PC-9 (cell line): ENCODE data around the gene DPP10. TPM values are rescaled to one million over a fixed set of nuclear protein-coding genes. Genes with fewer than 3 reads are reported as not detected.

Experiments
- BruUV-seq: library from RNA; stranded (reverse); fragments of 400-500 nt; replicated peaks from 2 replicates; lab custom pipeline; 2021; lab: Mats Ljungman, UMichigan
- CTCF ChIA-PET: fragments of 300-600 bp; sonication (Branson Sonifier 250); formaldehyde crosslinking; loops from one replicate; lab custom pipeline; 2022; ENCODE audit warnings: antibody characterized with exemption; lab: Charles Lee
- POLR2A ChIA-PET: fragments of 300-600 bp; sonication (Branson Sonifier 250); formaldehyde crosslinking; loops from one replicate; lab custom pipeline; 2022; ENCODE audit warnings: antibody characterized with exemption; ENCODE audit not compliant: unreplicated experiment; lab: Charles Lee
- DNase-seq, 2 experiments: peaks; one replicate each; pipeline versions ENCODE4 v3.0.0 to v3.0.0-alpha.2; 2015 to 2022; ENCODE audit warnings: mixed read lengths in 1 of 2
- H2AFZ ChIP-seq: fragments of 200-600 bp; sonication (generic); 2 replicates; pipeline ENCODE4 v1.8.1; 2017; ENCODE audit warnings: antibody characterized with exemption
- H3F3A ChIP-seq: fragments of 200-600 bp; sonication (generic); 2 replicates; pipeline ENCODE4 v1.8.1; 2017; ENCODE audit warnings: antibody characterized with exemption, mild to moderate bottlenecking, low read depth; ENCODE audit not compliant: insufficient read depth
- H3K27ac ChIP-seq: fragments of 200-600 bp; sonication (generic); 2 replicates; pipeline ENCODE4 v1.6.1; 2016; ENCODE audit warnings: mixed run types
- H3K27me3 ChIP-seq: fragments of 200-600 bp; sonication (generic); 2 replicates; pipeline ENCODE4 v1.6.1; 2016; ENCODE audit warnings: low read depth, mixed run types; ENCODE audit not compliant: insufficient read depth
- H3K36me3 ChIP-seq: fragments of 200-600 bp; sonication (generic); 2 replicates; pipeline ENCODE4 v1.6.1; 2016; ENCODE audit warnings: low read depth, mixed run types
- H3K4me1 ChIP-seq: fragments of 200-600 bp; sonication (generic); replicated peaks from 2 replicates; pipeline ENCODE4 v1.6.1; 2016; ENCODE audit warnings: mixed run types; ENCODE audit not compliant: insufficient read depth
- H3K4me2 ChIP-seq: fragments of 200-600 bp; sonication (generic); 2 replicates; pipeline ENCODE4 v1.6.1; 2017; ENCODE audit warnings: mixed run types
- H3K4me3 ChIP-seq: fragments of 200-600 bp; sonication (generic); 2 replicates; pipeline ENCODE4 v1.6.1; 2016; ENCODE audit warnings: mixed run types
- H3K79me2 ChIP-seq: fragments of 200-600 bp; sonication (generic); 2 replicates; pipeline ENCODE4 v1.6.1; 2017; ENCODE audit warnings: low read depth, mixed run types
- H3K9me2 ChIP-seq: fragments of 200-600 bp; sonication (generic); 2 replicates; pipeline ENCODE4 v1.8.1; 2017; ENCODE audit warnings: mild to moderate bottlenecking; ENCODE audit not compliant: insufficient read depth
- H3K9me3 ChIP-seq: fragments of 200-600 bp; sonication (generic); 2 replicates; pipeline ENCODE4 v1.8.1; 2016; ENCODE audit warnings: low read depth; ENCODE audit not compliant: insufficient read depth
- H4K20me1 ChIP-seq: fragments of 200-600 bp; sonication (generic); 2 replicates; pipeline ENCODE4 v1.8.1; 2017; ENCODE audit not compliant: insufficient read depth
- CTCF ChIP-seq: fragments of 200-600 bp; sonication (generic); conservative IDR thresholded peaks from 2 replicates; pipeline ENCODE4 v1.6.1; 2017; ENCODE audit warnings: mixed run types, antibody characterized with exemption, mild to moderate bottlenecking, moderate library complexity
- EZH2 ChIP-seq: fragments of 200-600 bp; sonication (generic); IDR thresholded peaks from 2 replicates; pipeline ENCODE4 v1.8.0; 2017; ENCODE audit warnings: antibody characterized with exemption, low read depth
- intact Hi-C: fragments of 100-400 bp; cut with micrococcal nuclease; formaldehyde crosslinking; loops from one replicate; pipeline ENCODE4 v1.10.0; 2022; ENCODE audit not compliant: unreplicated experiment
- total RNA-seq: library from RNA; stranded (reverse); gene quantifications from 2 replicates; pipeline ENCODE4 v1.2.3, GENCODE V29; 2021

Gene DPP10
- total RNA-seq, 1 experiment from 2014 or later: not detected

GRCh38 chr2:115327061-115327460 lies 884.6 kb downstream of the DPP10 start:
- Histone ChIP-seq H3K4me1 (no peaks in the 10 kb centered on the region), H3K9me2 (no peaks in the 10 kb centered on the region), H3F3A (no peaks in the 10 kb centered on the region), H4K20me1 (no peaks in the 10 kb centered on the region), H3K36me3 (no peaks in the 10 kb centered on the region), H3K9me3 (no peaks in the 10 kb centered on the region), H3K4me3 (no peak overlapping the region), H3K79me2 (no peaks in the 10 kb centered on the region), H3K4me2 (no peak overlapping the region), H2AFZ (no peak overlapping the region), H3K27me3 (no peaks in the 10 kb centered on the region), H3K27ac (no peak overlapping the region)
- no TSS peak for BruUV-seq
- CTCF ChIA-PET: no interaction called here
- TF ChIP-seq CTCF (no peak), EZH2 (no peak)
- POLR2A ChIA-PET: no interaction called here
- DNase-seq: no peak
- intact Hi-C loops: no loop called here

GRCh38 chr2:115359550-115359949 lies 917.1 kb downstream of the DPP10 start:
- H3K4me2 ChIP-seq: no peak overlapping the region
- H3K4me1 ChIP-seq: no peaks in the 10 kb centered on the region
- POLR2A ChIA-PET: no interaction called here
- intact Hi-C loops: no loop called here
- BruUV-seq: no TSS peak
- H3K4me3 ChIP-seq: no peak overlapping the region
- no peaks in the 10 kb centered on the region for H3K9me3 ChIP-seq
- no peaks in the 10 kb centered on the region for H3K36me3 ChIP-seq
- no peak for DNase-seq
- H3K27ac ChIP-seq: no peak overlapping the region
- no peak overlapping the region for H2AFZ ChIP-seq
- no peaks in the 10 kb centered on the region for H3K9me2 ChIP-seq
- no peaks in the 10 kb centered on the region for H4K20me1 ChIP-seq
- TF ChIP-seq EZH2 (no peak), CTCF (no peak)
- CTCF ChIA-PET: no interaction called here
- H3F3A ChIP-seq: no peaks in the 10 kb centered on the region
- no peaks in the 10 kb centered on the region for H3K27me3 ChIP-seq
- no peaks in the 10 kb centered on the region for H3K79me2 ChIP-seq

GRCh38 chr2:115364093-115364492 lies 921.7 kb downstream of the DPP10 start:
- ChIA-PET CTCF (no interaction called here), POLR2A (no interaction called here)
- H2AFZ ChIP-seq: no peak overlapping the region
- intact Hi-C loops: no loop called here
- no peak for DNase-seq
- no peaks in the 10 kb centered on the region for H3F3A ChIP-seq
- H3K27me3 ChIP-seq: no peaks in the 10 kb centered on the region
- H4K20me1 ChIP-seq: no peaks in the 10 kb centered on the region
- no peaks in the 10 kb centered on the region for H3K4me1 ChIP-seq
- TF ChIP-seq CTCF (no peak), EZH2 (no peak)
- no peaks in the 10 kb centered on the region for H3K9me3 ChIP-seq
- H3K79me2 ChIP-seq: no peaks in the 10 kb centered on the region
- H3K4me3 ChIP-seq: no peak overlapping the region
- BruUV-seq: no TSS peak
- H3K36me3 ChIP-seq: no peaks in the 10 kb centered on the region
- no peak overlapping the region for H3K27ac ChIP-seq
- H3K4me2 ChIP-seq: no peak overlapping the region
- H3K9me2 ChIP-seq: 0 out of 2 replicates have a peak, but pooled peaks cover 4% of the 10 kb centered on the region
